A549 (cell line): ENCODE measurements around the gene RNPS1.

Experiments
- CTCF ChIP-seq: fragments of >200 bp; sonication (Bioruptor Twin); formaldehyde crosslinking; IDR thresholded peaks from 3 replicates; pipeline ENCODE4 v1.5.1; 2016
- EP300 ChIP-seq, 2 experiments: fragments of >200 bp; sonication (Bioruptor Twin); formaldehyde crosslinking; IDR thresholded peaks; 2 replicates in 1 of 2; 3 replicates in 1 of 2; pipeline ENCODE4 v1.6.1; 2016 to 2017
- HOXA7 ChIP-seq: fragments of 250-450 bp; sonication (Bioruptor Pico); IDR thresholded peaks from 2 replicates; pipeline ENCODE4 v1.5.0; 2020; ENCODE audit warnings: mild to moderate bottlenecking, moderate library complexity
- JUNB ChIP-seq: fragments of >200 bp; sonication (Bioruptor Twin); formaldehyde crosslinking; IDR thresholded peaks from 2 replicates; pipeline ENCODE4 v1.6.1; 2016
- MAFK ChIP-seq: fragments of 450-650 bp; IDR thresholded peaks from 2 replicates; pipeline ENCODE4 v1.6.1; 2014; ENCODE audit not compliant: partially characterized antibody
- PBX3 ChIP-seq: IDR thresholded peaks from 2 replicates; pipeline ENCODE4 v1.6.1; 2012
- PHF8 ChIP-seq: fragments of 200-600 bp; sonication (generic); IDR thresholded peaks from 2 replicates; pipeline ENCODE4 v1.6.1; 2016; ENCODE audit warnings: low read depth, mild to moderate bottlenecking, antibody characterized with exemption, moderate library complexity, borderline replicate concordance
- POLR2AphosphoS2 ChIP-seq: conservative IDR thresholded peaks from 2 replicates; pipeline ENCODE4 v1.6.1; 2012; ENCODE audit warnings: low read length, improper control_type of control experiment, inconsistent platforms
- RAD21 ChIP-seq, 2 experiments: fragments of >200 bp in 1 of 2; sonication (Bioruptor Twin) in 1 of 2; formaldehyde crosslinking in 1 of 2; IDR thresholded peaks in 1 of 2; conservative IDR thresholded peaks in 1 of 2; 2 replicates in 1 of 2; 3 replicates in 1 of 2; pipeline ENCODE4 v1.6.1; 2012 to 2018; ENCODE audit warnings: inconsistent platforms in 1 of 2
- RCOR1 ChIP-seq: fragments of 150-350 bp; IDR thresholded peaks from 2 replicates; pipeline ENCODE4 v1.6.1; 2014; ENCODE audit warnings: antibody characterized with exemption, low read length, low read depth
- TP53 ChIP-seq: fragments of 250-450 bp; sonication (Bioruptor Pico); IDR thresholded peaks from 2 replicates; pipeline ENCODE4 v1.5.0; 2021; ENCODE audit warnings: mild to moderate bottlenecking, moderate library complexity

- no peak for TF ChIP-seq CTCF
- no peak for TF ChIP-seq MAFK
- no peak; the same call in none of the 2 replicates for TF ChIP-seq PBX3
- TF ChIP-seq HOXA7 (CRISPR knock-in tag) = no peak
- 0 out of 2 replicates have a peak, but pooled peaks have one; percentile 62 for TF ChIP-seq POLR2AphosphoS2
- no peak for TF ChIP-seq RCOR1
- TF ChIP-seq JUNB = no peak
- TF ChIP-seq TP53 = no peak
- TF ChIP-seq PHF8 = no peak
- TF ChIP-seq EP300 (IDR thresholded peaks at IDR 0.05) = no peak
- no peak for TF ChIP-seq RAD21 (conservative IDR thresholded peaks at IDR 0.05 in 1 of 2, IDR thresholded peaks at IDR 0.05 in 1 of 2)
These were observed 32.7 kb downstream of the RNPS1 start for GRCh38 chr16:2235234-2235651.
